ENCODE measurements around the gene SYNGR2. TPM values are rescaled to one million over a fixed set of nuclear protein-coding genes. Genes with fewer than 3 reads are reported as not detected.

Gene SYNGR2
- total RNA-seq, 1 donor from 2014 or later = 19.3 TPM

GRCh38 chr17:78185981-78186691, 17.8 kb downstream of the SYNGR2 start:
- peaks cover 3% of the 10 kb centered on the region for H3K9me3 Mint-ChIP-seq
- no peak for DNase-seq (ENCODE audit: low read depth, low spot score)
- H3K36me3 Mint-ChIP-seq (ENCODE audit: low read depth) = peaks cover 13% of the 10 kb centered on the region
- H3K27me3 Mint-ChIP-seq (ENCODE audit: low read depth) = no peaks in the 10 kb centered on the region
- H3K27ac Mint-ChIP-seq (ENCODE audit: unreplicated experiment) = peak overlapping the region; percentile 57
- no peak for TF ChIP-seq CTCF (conservative IDR thresholded peaks at IDR 0.05)
- peak overlapping the region; percentile 86 for H3K4me3 Mint-ChIP-seq
- peaks cover 47% of the 10 kb centered on the region for H3K4me1 Mint-ChIP-seq

- H3K27ac Mint-ChIP-seq (ENCODE audit: unreplicated experiment) = peak within 1 kb of the TSS; percentile 98
- DNase-seq (ENCODE audit: low read depth, low spot score) = peak; percentile 100
- no peaks in the 10 kb centered on the region for H3K27me3 Mint-ChIP-seq (ENCODE audit: low read depth)
- peaks cover 13% of the 10 kb centered on the region for H3K36me3 Mint-ChIP-seq (ENCODE audit: low read depth)
- H3K4me1 Mint-ChIP-seq = peaks cover 47% of the 10 kb centered on the region
- TF ChIP-seq CTCF (conservative IDR thresholded peaks at IDR 0.05) = peak; percentile 96
- H3K9me3 Mint-ChIP-seq = peaks cover 3% of the 10 kb centered on the region
- H3K4me3 Mint-ChIP-seq = peak within 1 kb of the TSS; percentile 86
Observed at GRCh38 chr17:78186692-78187595, 18.6 kb downstream of the SYNGR2 start, which contains the start of the genes AFMID and TK1. Gene AFMID, plus strand, starts transcription at chr17:78187362. Its CDS starts 9 bp downstream, at chr17:78187371. Gene TK1, minus strand, starts transcription at chr17:78187052. Its CDS starts 58 bp downstream, at chr17:78186994.

- peaks cover 9% of the 10 kb centered on the region for H3K4me1 Mint-ChIP-seq
- no peaks in the 10 kb centered on the region for H3K27me3 Mint-ChIP-seq (ENCODE audit: low read depth)
- H3K27ac Mint-ChIP-seq (ENCODE audit: unreplicated experiment) = peak overlapping the region; percentile 62
- H3K36me3 Mint-ChIP-seq (ENCODE audit: low read depth) = peaks cover 8% of the 10 kb centered on the region
- no peak for TF ChIP-seq CTCF (conservative IDR thresholded peaks at IDR 0.05)
- DNase-seq (ENCODE audit: low read depth, low spot score) = no peak
- no peaks in the 10 kb centered on the region for H3K9me3 Mint-ChIP-seq
- H3K4me3 Mint-ChIP-seq = no peak overlapping the region
Observed at GRCh38 chr17:78196716-78197115, 28.3 kb downstream of the SYNGR2 start.

- no peak overlapping the region for H3K4me3 Mint-ChIP-seq
- no peaks in the 10 kb centered on the region for H3K9me3 Mint-ChIP-seq
- no peak for DNase-seq (ENCODE audit: low read depth, low spot score)
Observed at GRCh38 chr17:78197147-78197832, 28.9 kb downstream of the SYNGR2 start.

More at GRCh38 chr17:78197147-78197832, 28.9 kb downstream of the SYNGR2 start:
- H3K27ac Mint-ChIP-seq (ENCODE audit: unreplicated experiment) = peak overlapping the region; percentile 62
- peaks cover 9% of the 10 kb centered on the region for H3K4me1 Mint-ChIP-seq
- TF ChIP-seq CTCF (conservative IDR thresholded peaks at IDR 0.05) = no peak
- peaks cover 8% of the 10 kb centered on the region for H3K36me3 Mint-ChIP-seq (ENCODE audit: low read depth)
- H3K27me3 Mint-ChIP-seq (ENCODE audit: low read depth) = no peaks in the 10 kb centered on the region

Data from neural crest cell (in vitro differentiated cells).